A549 (cell line): Measurements from ENCODE around the gene KNDC1.

Source experiments
- EP300 ChIP-seq, 2 experiments: fragments of >200 bp; sonication (Bioruptor Twin); formaldehyde crosslinking; IDR thresholded peaks; 2 replicates in 1 of 2; 3 replicates in 1 of 2; pipeline ENCODE4 v1.6.1; 2016 to 2017
- JUN ChIP-seq, 2 experiments: fragments of >200 bp; sonication (Bioruptor Twin); formaldehyde crosslinking; IDR thresholded peaks; 2 replicates in 1 of 2; 3 replicates in 1 of 2; pipeline ENCODE4 v1.6.1; 2016 to 2017
- PHF8 ChIP-seq: fragments of 200-600 bp; sonication (generic); IDR thresholded peaks from 2 replicates; pipeline ENCODE4 v1.6.1; 2016; ENCODE audit warnings: low read depth, mild to moderate bottlenecking, antibody characterized with exemption, moderate library complexity, borderline replicate concordance
- POLR2A ChIP-seq: IDR thresholded peaks from 2 replicates; pipeline ENCODE4 v1.6.1; 2012; ENCODE audit warnings: mild to moderate bottlenecking, low read length
- RCOR1 ChIP-seq: fragments of 150-350 bp; IDR thresholded peaks from 2 replicates; pipeline ENCODE4 v1.6.1; 2014; ENCODE audit warnings: antibody characterized with exemption, low read length, low read depth
- SMC3 ChIP-seq: fragments of >200 bp; sonication (Bioruptor Twin); formaldehyde crosslinking; IDR thresholded peaks from 3 replicates; pipeline ENCODE4 v1.6.1; 2018; ENCODE audit warnings: inconsistent platforms
- ZC3H11A ChIP-seq: fragments of 450-650 bp; IDR thresholded peaks from 2 replicates; pipeline ENCODE4 v1.6.1; 2014; ENCODE audit warnings: antibody characterized with exemption, mild to moderate bottlenecking
- ZSCAN20 ChIP-seq: fragments of 250-450 bp; sonication (Bioruptor Pico); IDR thresholded peaks from 2 replicates; pipeline ENCODE4 v1.8.0; 2022; ENCODE audit warnings: mild to moderate bottlenecking, moderate library complexity
- TF ChIP-seq, protein P1 (sequence below): fragments of >200 bp; sonication (Bioruptor Twin); formaldehyde crosslinking; IDR thresholded peaks from 3 replicates; pipeline ENCODE4 v1.5.1; 2016
- TF ChIP-seq, protein P2 (sequence below): fragments of 450-650 bp; IDR thresholded peaks from 2 replicates; pipeline ENCODE4 v1.6.1; 2014; ENCODE audit warnings: antibody characterized with exemption
- TF ChIP-seq, protein P3 (sequence below): IDR thresholded peaks from 2 replicates; pipeline ENCODE4 v1.6.1; 2012

DNA sequence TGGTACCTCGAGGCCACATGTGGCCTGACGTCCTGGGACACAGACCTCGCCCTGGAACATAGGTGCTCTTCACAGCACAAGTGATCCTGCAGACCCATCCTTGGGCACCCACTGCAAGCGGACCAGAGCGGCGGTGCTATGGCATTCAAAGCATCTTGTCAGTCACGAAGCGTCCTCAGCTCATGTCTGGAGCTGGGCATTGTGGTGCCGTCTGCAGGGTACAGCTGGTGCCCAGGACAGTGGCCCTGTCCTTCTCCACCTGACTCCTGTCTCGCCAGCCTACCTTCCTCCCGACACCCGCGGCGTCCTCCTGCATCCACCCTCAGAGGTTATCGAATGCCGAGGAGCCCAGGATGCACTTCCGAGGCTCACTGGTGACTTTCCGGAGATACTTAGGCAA, 45.8 kb upstream of the KNDC1 start:
- TF ChIP-seq JUN (IDR thresholded peaks at IDR 0.05) (no peak), ZC3H11A (no peak), POLR2A (no peak), RCOR1 (no peak), ZSCAN20 (CRISPR knock-in tag) (no peak), EP300 (IDR thresholded peaks at IDR 0.05) (no peak), SMC3 (no peak), PHF8 (no peak)
- TF ChIP-seq, protein P1, sequence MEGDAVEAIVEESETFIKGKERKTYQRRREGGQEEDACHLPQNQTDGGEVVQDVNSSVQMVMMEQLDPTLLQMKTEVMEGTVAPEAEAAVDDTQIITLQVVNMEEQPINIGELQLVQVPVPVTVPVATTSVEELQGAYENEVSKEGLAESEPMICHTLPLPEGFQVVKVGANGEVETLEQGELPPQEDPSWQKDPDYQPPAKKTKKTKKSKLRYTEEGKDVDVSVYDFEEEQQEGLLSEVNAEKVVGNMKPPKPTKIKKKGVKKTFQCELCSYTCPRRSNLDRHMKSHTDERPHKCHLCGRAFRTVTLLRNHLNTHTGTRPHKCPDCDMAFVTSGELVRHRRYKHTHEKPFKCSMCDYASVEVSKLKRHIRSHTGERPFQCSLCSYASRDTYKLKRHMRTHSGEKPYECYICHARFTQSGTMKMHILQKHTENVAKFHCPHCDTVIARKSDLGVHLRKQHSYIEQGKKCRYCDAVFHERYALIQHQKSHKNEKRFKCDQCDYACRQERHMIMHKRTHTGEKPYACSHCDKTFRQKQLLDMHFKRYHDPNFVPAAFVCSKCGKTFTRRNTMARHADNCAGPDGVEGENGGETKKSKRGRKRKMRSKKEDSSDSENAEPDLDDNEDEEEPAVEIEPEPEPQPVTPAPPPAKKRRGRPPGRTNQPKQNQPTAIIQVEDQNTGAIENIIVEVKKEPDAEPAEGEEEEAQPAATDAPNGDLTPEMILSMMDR = no peak
- TF ChIP-seq, protein P2, sequence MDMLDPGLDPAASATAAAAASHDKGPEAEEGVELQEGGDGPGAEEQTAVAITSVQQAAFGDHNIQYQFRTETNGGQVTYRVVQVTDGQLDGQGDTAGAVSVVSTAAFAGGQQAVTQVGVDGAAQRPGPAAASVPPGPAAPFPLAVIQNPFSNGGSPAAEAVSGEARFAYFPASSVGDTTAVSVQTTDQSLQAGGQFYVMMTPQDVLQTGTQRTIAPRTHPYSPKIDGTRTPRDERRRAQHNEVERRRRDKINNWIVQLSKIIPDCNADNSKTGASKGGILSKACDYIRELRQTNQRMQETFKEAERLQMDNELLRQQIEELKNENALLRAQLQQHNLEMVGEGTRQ = no peak
- TF ChIP-seq, protein P3, sequence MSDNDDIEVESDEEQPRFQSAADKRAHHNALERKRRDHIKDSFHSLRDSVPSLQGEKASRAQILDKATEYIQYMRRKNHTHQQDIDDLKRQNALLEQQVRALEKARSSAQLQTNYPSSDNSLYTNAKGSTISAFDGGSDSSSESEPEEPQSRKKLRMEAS = no peak
